Neural progenitor cell (in vitro differentiated cells): ENCODE data around the gene TCF3.

Source experiments
- CTCF ChIP-seq: fragments of 200-600 bp; sonication (generic); IDR thresholded peaks from 2 replicates; pipeline ENCODE4 v1.5.1; 2017; ENCODE audit warnings: antibody characterized with exemption, mild to moderate bottlenecking
- EZH2phosphoT487 ChIP-seq: fragments of 200-600 bp; sonication (generic); IDR thresholded peaks from 2 replicates; pipeline ENCODE4 v1.6.1; 2017; ENCODE audit warnings: antibody characterized with exemption

- TF ChIP-seq EZH2phosphoT487 (no peak), CTCF (no peak)
These were observed 72.0 kb downstream of the TCF3 start for GRCh38 chr19:1580382-1580781.
